HL-60/S4 treated with phorbol 12-myristate 13-acetate at 8.2 ng/mL for 4 days and 3 days (cell line): ENCODE measurements around the gene ADAMTS15.

ENCODE experiments used
- in situ Hi-C: fragments of 300-500 bp; cut with MboI; formaldehyde crosslinking; loops from 2 replicates; pipeline ENCODE4 v1.15.0; 2022; ENCODE audit warnings: low sequenced_read_pairs

The ADAMTS15 gene

GRCh38 chr11:130431801-130432200 is 16.6 kb upstream of the ADAMTS15 start:
- in situ Hi-C loops = loop anchor here (25.0 kb wide), 1 partner anchor 430 kb away; no protein-coding TSS in a partner anchor

DNA sequence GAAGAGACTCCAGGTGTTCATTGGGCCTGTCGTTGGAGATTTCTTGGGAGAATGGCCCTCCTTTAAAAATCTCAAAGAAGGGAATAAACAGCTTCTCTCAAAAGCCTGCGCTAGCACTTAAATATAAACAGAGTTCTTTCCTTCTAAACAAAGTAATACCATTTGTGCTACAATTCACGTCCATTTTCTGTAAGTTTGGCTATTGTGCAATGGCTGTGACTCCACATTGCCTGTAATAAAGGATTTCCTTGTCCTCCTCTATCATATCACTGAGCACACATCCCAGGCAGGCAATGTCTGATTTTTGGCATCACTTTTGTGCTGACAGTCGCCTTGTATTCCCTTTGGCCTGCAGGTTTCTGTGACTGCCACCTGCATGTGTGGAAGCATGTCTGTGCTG is 15.1 kb upstream of the ADAMTS15 start:
- in situ Hi-C loops = loop anchor here (25.0 kb wide), 1 partner anchor 429 kb away; no protein-coding TSS in a partner anchor

GRCh38 chr11:130434521-130435223 is 13.8 kb upstream of the ADAMTS15 start:
- in situ Hi-C loops = loop anchor here (25.0 kb wide), 1 partner anchor 428 kb away; no protein-coding TSS in a partner anchor

DNA sequence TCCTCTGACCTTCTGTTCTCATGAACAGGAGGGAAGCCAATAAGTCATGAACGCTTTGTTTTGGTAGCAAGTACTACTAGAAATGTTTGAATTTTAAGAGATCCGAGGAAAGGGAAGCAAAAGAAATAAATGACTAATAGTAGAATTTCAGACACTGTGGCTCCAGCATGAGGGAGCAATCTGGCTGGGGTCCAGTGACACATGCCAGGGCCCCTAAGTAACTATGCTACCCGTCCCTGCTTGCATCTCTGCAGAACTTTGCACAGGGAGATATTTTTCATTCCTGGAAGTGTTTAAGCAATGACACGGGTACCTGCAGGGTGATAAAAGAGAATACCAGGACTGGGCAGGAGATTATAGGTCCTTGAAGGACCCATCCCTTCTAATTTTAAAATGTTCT is 12.8 kb upstream of the ADAMTS15 start:
- in situ Hi-C loops = loop anchor here (25.0 kb wide), 1 partner anchor 427 kb away; no protein-coding TSS in a partner anchor

DNA sequence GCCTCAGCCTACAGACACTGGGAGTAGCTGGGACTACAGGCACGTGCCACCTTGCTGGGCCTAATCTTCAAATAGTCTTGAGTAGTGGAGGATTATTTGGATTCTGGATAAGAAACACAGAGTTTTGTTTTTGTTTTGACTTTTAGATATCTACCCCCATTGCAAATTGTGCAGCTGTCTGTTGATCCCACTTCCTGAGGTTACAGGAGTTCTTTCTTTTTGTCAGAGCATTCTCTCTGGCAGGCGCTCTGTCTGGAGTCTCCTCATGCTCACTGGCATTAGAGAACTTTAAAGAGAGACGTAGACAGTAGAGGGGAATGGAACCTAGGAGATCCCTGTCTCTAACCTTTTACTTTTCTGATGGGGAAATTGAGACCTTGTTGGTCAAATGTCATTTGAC is 12.3 kb upstream of the ADAMTS15 start:
- in situ Hi-C loops = loop anchor here (25.0 kb wide), 1 partner anchor 426 kb away; no protein-coding TSS in a partner anchor

GRCh38 chr11:130437848-130438247 is 10.6 kb upstream of the ADAMTS15 start:
- in situ Hi-C loops = loop anchor here (25.0 kb wide), 1 partner anchor 424 kb away; no protein-coding TSS in a partner anchor

DNA sequence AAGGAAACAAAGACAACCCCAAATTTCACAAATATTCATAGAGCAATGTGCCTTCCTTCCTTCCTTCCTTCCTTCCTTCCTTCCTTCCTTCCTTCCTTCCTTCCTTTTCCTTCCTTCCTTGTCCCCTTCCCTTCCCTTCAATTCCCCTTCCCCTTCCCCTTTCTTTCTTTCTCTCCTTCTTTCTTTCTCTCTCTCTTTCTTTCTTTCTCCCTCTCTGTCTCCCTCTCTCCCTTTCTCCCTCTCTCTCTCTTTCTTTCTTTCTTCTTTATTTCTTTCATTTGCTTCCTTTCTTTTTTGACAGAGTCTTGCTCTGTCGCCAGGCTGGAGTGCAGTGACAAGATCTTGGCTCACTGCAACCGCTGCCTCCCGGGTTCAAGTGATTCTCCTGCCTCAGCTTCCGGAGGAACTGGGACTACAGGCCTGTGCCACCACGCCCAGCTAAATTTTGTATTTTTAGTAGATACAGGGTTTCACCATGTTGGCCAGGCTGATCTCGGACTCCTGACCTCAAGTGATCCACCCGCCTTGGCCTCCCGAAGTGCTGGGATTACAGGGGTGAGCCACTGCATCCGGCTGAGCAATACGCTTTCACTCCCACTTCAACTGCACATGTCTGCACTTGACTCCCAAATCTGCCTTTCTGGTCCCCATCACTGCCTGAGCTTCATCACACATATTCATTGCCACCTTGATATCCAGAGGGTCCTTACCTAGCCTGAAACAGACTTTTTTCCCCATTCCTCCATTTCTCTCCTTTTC is 9.9 kb upstream of the ADAMTS15 start:
- in situ Hi-C loops = loop anchor here (25.0 kb wide), 1 partner anchor 424 kb away; no protein-coding TSS in a partner anchor

DNA sequence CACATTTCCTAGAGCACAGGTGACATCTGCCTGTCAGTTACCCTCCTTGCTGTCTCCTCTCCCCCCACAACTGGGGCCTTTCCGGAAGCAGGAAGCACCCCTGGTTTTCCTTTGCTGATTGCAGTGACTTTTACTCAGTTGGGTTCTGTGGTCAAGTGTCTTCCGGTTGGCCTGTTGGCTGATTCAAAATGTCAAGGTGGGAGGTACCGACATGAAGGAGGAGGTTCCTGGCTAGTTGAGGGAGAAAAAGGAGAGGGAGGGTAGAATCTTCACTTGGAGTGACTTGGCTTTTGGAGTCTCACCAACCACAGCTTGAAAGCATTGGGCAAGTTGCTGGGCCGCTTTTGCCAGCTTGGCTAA is 9.3 kb upstream of the ADAMTS15 start:
- in situ Hi-C loops = loop anchor here (25.0 kb wide), 1 partner anchor 423 kb away; no protein-coding TSS in a partner anchor

DNA sequence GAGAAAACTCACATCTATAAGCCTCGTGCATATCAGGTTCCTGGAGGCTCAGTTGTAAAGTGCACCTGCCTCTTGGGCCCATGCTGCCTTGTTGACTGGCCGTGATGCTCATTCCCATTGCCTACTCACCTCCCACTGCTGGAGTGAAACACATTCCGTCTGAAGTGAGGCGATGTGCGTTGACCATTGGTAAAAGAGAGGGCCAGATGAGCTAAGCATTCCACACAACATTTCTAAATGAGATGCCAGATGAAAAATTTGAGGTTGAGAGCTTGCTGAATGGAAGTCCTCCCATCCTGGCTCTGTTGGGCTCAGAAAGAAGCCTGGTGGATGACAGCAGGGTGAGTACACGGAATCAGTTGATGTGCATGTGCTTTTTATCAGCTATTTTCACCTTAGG is 8.6 kb upstream of the ADAMTS15 start:
- in situ Hi-C loops = loop anchor here (25.0 kb wide), 1 partner anchor 422 kb away; no protein-coding TSS in a partner anchor

DNA sequence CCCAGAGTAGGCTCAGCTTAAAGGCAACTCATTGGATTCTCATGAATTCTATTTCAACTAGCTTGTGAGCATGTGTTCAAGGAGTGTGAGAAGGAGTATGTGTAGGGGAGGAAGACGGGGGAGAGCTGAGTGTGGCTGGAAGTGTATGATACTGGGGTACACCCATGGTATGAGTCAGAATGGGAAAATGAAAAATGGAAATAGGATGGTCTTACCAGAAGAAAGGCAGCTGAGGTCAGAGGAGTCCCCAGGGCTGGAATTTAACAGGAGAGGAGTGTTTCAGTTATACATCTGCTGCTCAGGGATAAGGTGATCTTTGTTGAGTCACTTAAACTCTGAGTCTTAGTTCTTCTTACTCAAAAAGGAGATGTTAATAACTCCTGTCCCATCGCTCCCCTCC is 6.7 kb upstream of the ADAMTS15 start:
- in situ Hi-C loops = loop anchor here (25.0 kb wide), 1 partner anchor 421 kb away; no protein-coding TSS in a partner anchor

DNA sequence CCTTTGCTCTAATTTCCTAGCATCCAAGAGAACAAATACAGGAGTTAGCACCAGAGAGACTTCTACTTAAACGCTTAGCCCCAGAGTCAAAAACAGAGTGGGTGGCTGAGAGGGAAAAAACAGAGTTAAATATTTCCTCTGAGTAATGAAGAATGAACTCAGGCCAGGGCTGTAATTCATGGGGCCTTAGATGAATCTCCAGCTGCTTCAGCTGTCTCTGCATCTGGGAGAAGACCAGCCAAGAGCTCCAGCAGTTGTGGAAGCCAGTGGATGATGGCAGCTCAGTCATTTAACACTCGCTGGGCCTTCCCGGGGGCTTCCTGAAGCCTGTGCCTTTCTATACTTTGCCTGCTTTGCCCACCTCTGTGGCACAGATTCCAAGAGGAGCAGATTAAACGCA is 5.7 kb upstream of the ADAMTS15 start:
- in situ Hi-C loops = loop anchor here (25.0 kb wide), 1 partner anchor 420 kb away; no protein-coding TSS in a partner anchor

DNA sequence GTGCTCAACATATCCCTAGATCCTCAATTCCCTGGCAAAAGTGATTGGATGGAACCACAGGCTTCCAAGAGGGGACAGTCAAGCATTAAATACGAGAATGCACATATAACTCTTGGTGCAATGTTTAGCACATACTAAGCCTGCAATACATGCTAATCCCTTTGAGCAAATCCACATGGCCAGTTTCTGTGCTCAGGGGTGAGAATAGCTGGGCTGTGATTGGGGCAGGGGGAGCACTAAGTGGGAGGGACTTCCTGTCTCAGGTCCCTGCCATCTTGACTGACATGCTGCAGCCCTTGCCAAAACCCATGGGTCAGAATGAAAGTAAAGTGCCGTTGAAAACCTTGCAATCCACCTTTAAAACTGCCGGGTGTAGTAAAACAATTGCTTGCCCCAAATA is 2.7 kb upstream of the ADAMTS15 start:
- in situ Hi-C loops = loop anchor here (25.0 kb wide), 1 partner anchor 417 kb away; no protein-coding TSS in a partner anchor

GRCh38 chr11:130448039-130448415 is 418 bp upstream of the ADAMTS15 start:
- in situ Hi-C loops = loop anchor here (25.0 kb wide), 1 partner anchor 414 kb away; no protein-coding TSS in a partner anchor

DNA sequence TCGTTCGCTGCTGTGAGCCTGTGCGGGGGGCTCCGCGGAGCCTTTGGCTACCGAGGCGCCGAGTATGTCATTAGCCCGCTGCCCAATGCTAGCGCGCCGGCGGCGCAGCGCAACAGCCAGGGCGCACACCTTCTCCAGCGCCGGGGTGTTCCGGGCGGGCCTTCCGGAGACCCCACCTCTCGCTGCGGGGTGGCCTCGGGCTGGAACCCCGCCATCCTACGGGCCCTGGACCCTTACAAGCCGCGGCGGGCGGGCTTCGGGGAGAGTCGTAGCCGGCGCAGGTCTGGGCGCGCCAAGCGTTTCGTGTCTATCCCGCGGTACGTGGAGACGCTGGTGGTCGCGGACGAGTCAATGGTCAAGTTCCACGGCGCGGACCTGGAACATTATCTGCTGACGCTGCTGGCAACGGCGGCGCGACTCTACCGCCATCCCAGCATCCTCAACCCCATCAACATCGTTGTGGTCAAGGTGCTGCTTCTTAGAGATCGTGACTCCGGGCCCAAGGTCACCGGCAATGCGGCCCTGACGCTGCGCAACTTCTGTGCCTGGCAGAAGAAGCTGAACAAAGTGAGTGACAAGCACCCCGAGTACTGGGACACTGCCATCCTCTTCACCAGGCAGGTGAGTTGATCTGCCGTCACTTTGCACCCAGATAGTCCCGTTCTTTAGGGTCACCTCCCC is 1.0 kb downstream of the ADAMTS15 start:
- in situ Hi-C loops = loop anchor here (25.0 kb wide), 1 partner anchor 413 kb away; no protein-coding TSS in a partner anchor

DNA sequence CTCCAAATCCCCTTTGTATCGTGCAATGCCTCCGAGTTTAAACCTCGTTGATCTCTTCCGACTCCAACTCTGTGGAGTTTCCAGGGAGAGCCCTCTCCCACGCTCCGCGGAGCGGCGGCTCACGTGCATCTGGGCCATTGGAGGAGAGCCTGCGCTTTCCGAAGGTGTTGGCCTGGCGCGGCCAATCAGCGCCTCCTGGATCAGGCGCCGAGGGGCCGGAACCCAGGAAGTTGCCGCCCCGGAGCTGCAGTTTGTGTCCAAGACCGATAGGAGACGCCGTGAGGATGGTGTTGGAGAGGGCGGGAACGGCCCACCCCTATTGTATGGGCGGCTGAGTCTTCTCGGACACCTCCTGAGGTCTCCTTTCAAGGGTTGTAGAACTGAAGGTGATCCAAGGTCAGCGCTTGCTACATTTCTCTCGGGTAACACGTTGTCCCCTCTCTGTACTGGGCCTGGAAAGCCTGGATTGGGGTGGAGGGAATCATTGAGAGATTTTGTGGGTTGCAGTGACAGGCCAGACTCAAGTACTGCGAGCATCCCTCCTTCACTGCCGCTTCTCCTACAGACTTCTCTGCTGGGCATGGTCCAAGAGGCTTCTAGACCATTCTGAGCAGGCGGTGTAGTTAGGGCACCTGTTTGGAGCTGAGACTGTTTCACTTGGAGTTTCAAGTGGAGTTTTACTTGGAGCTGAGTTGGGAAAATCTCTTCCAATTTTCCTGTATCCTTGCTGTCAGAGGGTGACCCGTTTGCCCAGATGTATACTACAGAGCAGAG is 1.7 kb downstream of the ADAMTS15 start:
- in situ Hi-C loops = loop anchor here (25.0 kb wide), 1 partner anchor 412 kb away; no protein-coding TSS in a partner anchor

DNA sequence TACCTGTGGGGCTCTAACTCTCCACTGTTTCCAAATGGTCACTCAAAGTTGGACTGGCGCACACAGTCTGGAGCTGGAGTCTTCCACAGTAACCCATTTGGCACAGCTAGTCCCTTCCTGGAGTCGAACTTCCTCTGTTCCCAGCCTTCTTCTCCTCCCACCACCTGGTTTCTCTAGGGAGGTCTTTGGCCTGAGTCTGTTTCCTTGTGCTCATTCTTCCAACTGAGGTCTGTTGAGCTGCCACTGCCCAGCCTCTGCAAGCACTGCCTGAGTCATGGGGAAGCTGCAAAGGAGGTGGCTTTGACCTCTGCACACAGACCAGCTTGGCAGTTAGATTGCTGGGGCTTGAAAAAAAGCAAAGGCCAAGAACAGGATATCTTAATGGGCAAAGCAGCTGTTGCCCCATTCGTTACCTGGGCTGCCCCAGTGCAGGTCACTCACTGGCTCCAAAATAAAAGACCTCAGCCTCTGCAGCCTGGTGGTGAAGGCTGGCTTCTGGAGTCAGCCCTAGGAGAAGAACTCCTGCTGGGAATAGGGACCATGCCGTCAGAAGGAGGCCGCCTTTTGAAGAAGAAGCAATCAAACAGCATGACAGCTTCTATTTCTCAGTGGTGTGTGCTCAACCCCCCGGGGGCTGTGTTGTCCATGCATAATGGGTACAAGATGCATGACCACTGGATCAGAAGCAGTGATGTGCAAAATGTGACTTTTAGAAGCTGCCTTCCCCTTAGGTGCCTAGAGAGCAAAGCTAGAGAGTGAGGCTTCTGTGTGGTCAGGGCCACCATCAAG is 3.0 kb downstream of the ADAMTS15 start:
- in situ Hi-C loops = no loop called here

DNA sequence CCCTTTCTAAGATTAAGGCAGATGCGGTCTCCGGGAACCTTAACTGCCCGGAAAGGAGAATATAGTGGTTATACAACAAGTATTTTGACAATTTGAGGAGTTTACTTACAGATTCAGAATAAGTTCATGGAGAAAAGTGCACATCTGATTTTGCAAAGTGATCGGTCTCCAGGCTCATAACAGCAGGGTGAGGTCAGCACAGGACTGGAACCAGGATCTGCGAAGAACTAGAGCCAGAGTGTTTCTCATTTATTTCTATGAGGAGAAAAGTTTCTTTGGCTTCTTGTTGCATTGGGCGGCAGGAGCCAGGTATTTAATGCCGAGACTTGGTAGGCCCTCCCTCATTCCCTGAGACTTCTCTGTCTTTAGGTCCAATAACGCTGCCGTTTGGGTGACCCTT is 3.7 kb downstream of the ADAMTS15 start:
- in situ Hi-C loops = no loop called here

DNA sequence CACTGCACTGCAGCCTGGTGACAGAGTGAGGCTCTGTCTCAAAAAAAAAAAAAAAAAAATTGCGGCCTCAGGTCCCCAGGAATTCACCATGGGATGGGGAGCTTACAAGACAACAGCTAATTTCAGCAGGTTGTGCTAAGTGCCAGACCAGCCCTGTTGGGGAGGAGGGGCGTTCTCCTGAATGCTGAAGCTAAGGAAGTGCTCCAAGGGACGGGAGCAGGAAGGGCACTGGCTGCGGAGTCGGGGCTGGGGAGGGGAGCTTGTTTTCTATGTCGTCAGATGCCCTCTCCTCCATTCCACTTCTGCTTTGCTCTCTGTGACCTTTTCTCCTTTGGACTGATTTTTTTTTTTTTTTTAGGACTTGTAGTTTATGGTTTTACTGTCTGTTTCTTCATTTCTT is 4.5 kb downstream of the ADAMTS15 start:
- in situ Hi-C loops = no loop called here

DNA sequence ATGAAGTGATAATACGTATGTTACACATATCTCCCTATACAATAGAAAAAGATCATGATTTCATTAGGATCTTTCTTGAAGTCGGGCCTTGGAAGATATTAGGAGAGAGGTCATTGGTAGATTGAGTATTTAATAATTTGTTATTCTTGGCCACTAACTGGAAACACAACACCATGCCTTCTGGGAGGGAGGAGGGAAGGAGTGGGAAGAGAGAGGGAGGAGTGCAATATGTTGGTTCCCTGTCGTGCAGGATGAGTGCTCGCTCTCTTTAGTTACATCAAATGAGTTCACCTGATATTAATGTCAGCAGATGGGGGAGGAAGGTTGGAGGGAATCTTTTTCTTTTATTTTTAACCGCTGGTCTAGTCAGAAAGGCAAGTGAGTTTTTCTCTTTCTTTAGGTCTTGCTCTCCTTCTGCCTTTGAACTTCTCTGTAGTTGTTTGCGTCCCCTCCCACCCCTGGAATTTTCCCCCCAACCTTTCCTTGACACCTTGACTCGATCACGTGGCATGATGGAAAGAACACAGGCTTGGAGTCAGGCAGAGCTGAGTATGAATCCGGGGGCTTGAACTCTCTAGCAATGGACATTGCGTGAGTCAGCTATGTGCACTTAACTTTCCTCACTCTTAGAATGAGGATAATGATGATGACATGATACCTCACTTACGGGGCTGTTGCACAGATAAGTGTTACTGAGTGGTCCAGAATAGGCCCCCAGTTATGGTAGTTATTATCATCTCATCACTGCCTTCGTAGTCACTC is 6.2 kb downstream of the ADAMTS15 start:
- in situ Hi-C loops = no loop called here
